ES-I3 (cell line): ENCODE data around the gene TRAPPC12.

ENCODE experiments used
- H3K36me3 ChIP-seq: 2 replicates; pipeline ENCODE4 v1.6.1; 2013; ENCODE audit warnings: mild to moderate bottlenecking, low read length, control low read depth, moderate library complexity; ENCODE audit not compliant: insufficient read depth
- H3K4me1 ChIP-seq: 2 replicates; pipeline ENCODE4 v1.6.1; 2013; ENCODE audit warnings: mild to moderate bottlenecking, control low read depth, low read length; ENCODE audit not compliant: insufficient read depth
- H3K9ac ChIP-seq: 2 replicates; pipeline ENCODE4 v1.6.1; 2013; ENCODE audit warnings: low read depth, mild to moderate bottlenecking, low read length, moderate library complexity
- H3K9me3 ChIP-seq: 2 replicates; pipeline ENCODE4 v1.6.1; 2013; ENCODE audit warnings: mild to moderate bottlenecking, low read length, moderate library complexity; ENCODE audit not compliant: control insufficient read depth, insufficient read depth

Gene TRAPPC12

DNA sequence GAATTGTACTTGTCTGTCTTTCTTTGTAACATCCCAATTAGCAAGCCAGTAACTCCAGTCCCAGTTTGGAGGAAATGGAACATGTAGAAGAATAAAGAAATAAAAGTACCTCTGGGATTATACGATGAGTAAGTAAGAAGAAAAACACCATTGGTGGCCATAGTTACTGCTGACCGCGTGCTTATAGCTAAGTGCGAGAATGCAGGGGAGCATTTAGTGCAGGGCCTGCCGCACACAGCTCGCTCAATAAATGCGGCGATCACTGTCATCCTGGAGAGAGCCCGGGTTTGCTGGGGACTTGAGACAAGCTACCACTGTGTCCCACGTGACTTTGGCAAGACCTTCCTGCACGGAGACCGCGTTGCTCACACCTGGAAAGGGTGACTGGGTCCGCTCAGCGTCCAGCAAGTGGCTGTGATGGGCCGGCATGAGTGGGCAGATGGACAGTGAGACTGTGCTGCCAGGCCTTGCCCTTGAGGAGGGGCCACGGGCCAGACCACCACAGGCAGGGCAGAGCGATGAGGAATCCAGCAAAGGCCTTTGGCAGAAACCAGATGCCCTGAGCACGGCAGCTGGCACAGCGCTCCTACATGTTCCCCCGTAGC lies 85.0 kb downstream of the TRAPPC12 start:
- H3K36me3 ChIP-seq = no peaks in the 10 kb centered on the region; the same call in 1 of the 2 replicates
- no peak overlapping the region for H3K9ac ChIP-seq

DNA sequence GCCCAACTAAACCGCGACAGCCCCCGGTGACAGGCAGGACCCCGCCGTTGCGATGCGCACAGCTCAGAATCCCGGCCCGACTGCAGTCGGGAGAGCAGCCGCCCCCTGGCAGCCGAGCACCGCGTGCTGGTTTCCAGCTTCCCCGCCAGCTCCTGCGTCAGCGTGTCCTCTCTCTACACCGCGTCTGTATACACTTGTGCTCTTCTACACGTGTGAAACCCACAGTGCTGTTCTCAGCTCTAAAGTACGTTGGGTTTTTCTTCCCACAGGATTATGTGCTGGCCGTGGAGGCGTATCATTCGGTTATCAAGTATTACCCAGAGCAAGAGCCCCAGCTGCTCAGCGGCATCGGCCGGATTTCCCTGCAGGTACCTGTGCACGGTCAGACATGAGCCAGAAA lies 85.8 kb downstream of the TRAPPC12 start:
- no peak overlapping the region for H3K9ac ChIP-seq
- H3K36me3 ChIP-seq = no peaks in the 10 kb centered on the region; the same call in 1 of the 2 replicates
- no peaks in the 10 kb centered on the region for H3K9me3 ChIP-seq
- no peaks in the 10 kb centered on the region; the same call in 1 of the 2 replicates for H3K4me1 ChIP-seq

More for the DNA sequence above, 85.0 kb downstream of the TRAPPC12 start:
- Histone ChIP-seq H3K4me1 (no peaks in the 10 kb centered on the region; the same call in 1 of the 2 replicates), H3K9me3 (no peaks in the 10 kb centered on the region)

GRCh38 chr2:3465844-3466481 lies 86.5 kb downstream of the TRAPPC12 start:
- no peak overlapping the region for H3K9ac ChIP-seq
- no peaks in the 10 kb centered on the region for H3K9me3 ChIP-seq
- H3K4me1 ChIP-seq = no peaks in the 10 kb centered on the region; the same call in 1 of the 2 replicates
- no peaks in the 10 kb centered on the region; the same call in 1 of the 2 replicates for H3K36me3 ChIP-seq

- Histone ChIP-seq H3K36me3 (no peaks in the 10 kb centered on the region; the same call in 1 of the 2 replicates), H3K4me1 (no peaks in the 10 kb centered on the region; the same call in 1 of the 2 replicates), H3K9ac (no peak overlapping the region), H3K9me3 (no peaks in the 10 kb centered on the region)
Measured at GRCh38 chr2:3466482-3466863, 87.0 kb downstream of the TRAPPC12 start.

GRCh38 chr2:3466966-3467365 lies 87.5 kb downstream of the TRAPPC12 start:
- no peak overlapping the region for H3K9ac ChIP-seq
- H3K36me3 ChIP-seq = no peaks in the 10 kb centered on the region; the same call in 1 of the 2 replicates
- H3K4me1 ChIP-seq = no peaks in the 10 kb centered on the region; the same call in 1 of the 2 replicates
- H3K9me3 ChIP-seq = no peaks in the 10 kb centered on the region

DNA sequence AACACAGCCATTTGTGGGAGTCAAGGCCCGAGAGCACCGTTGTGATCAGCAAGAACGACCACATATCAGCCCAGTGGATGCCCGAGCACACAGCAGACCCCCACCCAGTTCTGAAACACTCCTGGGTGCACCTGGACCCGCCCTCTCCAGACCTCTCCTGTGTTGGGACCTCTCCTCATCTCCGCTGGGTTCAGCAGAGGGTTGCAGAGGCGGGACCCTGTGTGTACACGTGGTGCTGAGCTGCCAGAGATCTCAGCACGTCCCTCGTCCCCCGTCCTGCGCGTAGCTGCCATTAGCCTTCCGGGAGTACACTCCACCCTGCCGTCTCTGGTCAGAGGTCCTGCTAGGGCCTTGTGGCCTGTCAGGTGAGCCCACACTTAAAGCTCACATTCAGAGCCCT lies 88.2 kb downstream of the TRAPPC12 start:
- Histone ChIP-seq H3K9ac (no peak overlapping the region), H3K4me1 (no peaks in the 10 kb centered on the region; the same call in 1 of the 2 replicates), H3K9me3 (no peaks in the 10 kb centered on the region), H3K36me3 (no peaks in the 10 kb centered on the region; the same call in 1 of the 2 replicates)

- H3K9me3 ChIP-seq = no peaks in the 10 kb centered on the region
- no peaks in the 10 kb centered on the region; the same call in 1 of the 2 replicates for H3K36me3 ChIP-seq
- H3K9ac ChIP-seq = no peak overlapping the region
- no peaks in the 10 kb centered on the region; the same call in 1 of the 2 replicates for H3K4me1 ChIP-seq
Measured at GRCh38 chr2:3468296-3468988, 88.9 kb downstream of the TRAPPC12 start.

GRCh38 chr2:3469486-3469885 lies 90.0 kb downstream of the TRAPPC12 start:
- Histone ChIP-seq H3K36me3 (peaks cover 5% of the 10 kb centered on the region; the same call in 1 of the 2 replicates), H3K4me1 (no peaks in the 10 kb centered on the region; the same call in 1 of the 2 replicates), H3K9ac (no peak overlapping the region), H3K9me3 (no peaks in the 10 kb centered on the region)

GRCh38 chr2:3470166-3470651 lies 90.7 kb downstream of the TRAPPC12 start:
- H3K9me3 ChIP-seq = no peaks in the 10 kb centered on the region
- H3K9ac ChIP-seq = no peak overlapping the region
- no peaks in the 10 kb centered on the region; the same call in 1 of the 2 replicates for H3K4me1 ChIP-seq
- peaks cover 5% of the 10 kb centered on the region; the same call in 1 of the 2 replicates for H3K36me3 ChIP-seq

DNA sequence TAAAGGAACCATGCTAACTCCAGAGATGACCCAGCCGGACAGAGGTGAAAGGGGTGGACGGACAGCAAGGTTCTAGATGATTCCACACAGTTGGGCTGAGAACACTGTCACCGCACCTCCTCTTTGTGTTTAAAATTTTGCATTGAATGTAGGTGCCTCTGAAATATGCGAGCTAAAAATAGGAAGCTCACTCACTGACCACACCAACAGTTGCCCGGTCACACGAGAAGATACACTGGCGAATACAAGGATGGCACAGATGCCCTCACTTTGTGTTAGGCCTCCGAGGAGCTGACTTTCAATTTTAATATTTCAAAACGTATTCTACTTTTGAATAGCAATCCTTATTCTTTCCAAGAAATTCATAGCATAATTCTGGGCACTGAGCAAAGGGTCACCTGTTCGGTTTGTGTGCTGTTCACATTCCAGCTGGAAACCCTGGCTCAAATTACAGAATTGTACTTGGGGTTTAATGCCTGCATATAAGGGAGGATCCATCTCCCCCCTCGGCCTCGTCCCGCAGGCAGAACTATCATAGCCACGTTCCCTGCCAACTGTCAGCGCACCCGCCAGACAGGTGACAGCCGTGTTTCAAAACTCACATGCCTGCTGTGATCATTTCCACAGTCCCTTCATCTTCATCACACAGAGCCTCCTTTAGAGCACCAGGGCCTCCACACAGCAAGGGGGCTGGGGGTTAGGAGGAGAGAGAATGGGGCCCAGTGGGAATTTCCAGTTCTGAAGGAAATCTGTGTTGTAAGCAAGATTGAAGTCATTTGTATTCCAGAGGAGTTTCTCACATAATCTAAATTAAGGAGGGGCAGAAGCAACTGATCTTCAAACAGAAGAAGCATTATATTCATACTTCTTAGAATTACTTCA lies 91.6 kb downstream of the TRAPPC12 start:
- Histone ChIP-seq H3K9ac (no peak overlapping the region), H3K36me3 (peaks cover 5% of the 10 kb centered on the region; the same call in 1 of the 2 replicates), H3K9me3 (no peaks in the 10 kb centered on the region), H3K4me1 (peaks cover under 1% of the 10 kb centered on the region; the same call in 1 of the 2 replicates)

DNA sequence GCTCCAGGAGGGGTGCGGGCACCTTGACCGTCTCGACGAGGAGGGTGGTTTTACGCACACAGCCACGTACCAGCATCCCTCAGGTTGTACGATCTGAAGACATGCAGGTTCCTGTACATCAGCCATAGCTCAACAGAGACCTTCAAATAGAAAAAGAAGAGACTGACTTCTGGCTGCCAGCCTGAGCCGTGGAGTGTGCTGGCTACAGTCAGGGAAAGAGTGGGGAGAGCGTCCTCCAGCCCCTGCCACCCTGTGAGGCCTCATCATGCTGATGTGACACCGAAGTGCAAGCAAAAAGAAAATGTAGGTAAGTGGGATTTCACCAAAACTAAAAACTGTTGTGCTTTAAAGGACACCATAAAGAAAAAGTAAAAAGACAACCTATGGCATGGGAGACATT lies 92.8 kb downstream of the TRAPPC12 start:
- H3K9me3 ChIP-seq = no peaks in the 10 kb centered on the region
- H3K4me1 ChIP-seq = peaks cover 6% of the 10 kb centered on the region; the same call in 1 of the 2 replicates
- no peak overlapping the region for H3K9ac ChIP-seq
- peaks cover 5% of the 10 kb centered on the region; the same call in 1 of the 2 replicates for H3K36me3 ChIP-seq

- no peak overlapping the region for H3K9ac ChIP-seq
- H3K36me3 ChIP-seq = peaks cover 5% of the 10 kb centered on the region; the same call in 1 of the 2 replicates
- no peaks in the 10 kb centered on the region for H3K9me3 ChIP-seq
- H3K4me1 ChIP-seq = peaks cover 6% of the 10 kb centered on the region; the same call in 1 of the 2 replicates
Measured at GRCh38 chr2:3472966-3473365, 93.5 kb downstream of the TRAPPC12 start.

DNA sequence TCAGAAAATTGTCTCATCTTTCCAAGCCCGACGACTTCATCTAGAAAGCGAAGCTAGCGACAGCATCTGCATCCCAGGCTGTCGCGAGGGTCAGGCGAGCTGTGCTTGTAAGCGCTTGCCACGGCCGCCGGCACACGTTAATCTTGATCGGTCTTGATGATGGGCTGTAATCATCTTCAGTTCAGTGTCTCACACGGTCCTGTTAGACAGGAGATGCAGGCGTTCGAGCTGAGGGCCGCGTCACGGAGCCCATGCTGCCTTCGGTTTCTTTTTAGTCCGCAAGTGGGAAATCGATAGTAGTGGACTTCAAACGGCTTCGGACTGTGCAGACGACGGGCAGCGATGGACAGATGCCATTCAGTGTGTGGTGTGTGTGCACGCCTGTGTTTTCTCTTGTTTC lies 96.3 kb downstream of the TRAPPC12 start:
- Histone ChIP-seq H3K36me3 (peaks cover 7% of the 10 kb centered on the region; the same call in 1 of the 2 replicates), H3K4me1 (peaks cover 6% of the 10 kb centered on the region; the same call in 1 of the 2 replicates), H3K9ac (no peak overlapping the region), H3K9me3 (no peaks in the 10 kb centered on the region)
